T-helper 2 cell treated with Interferon-gamma antibody and Interleukin-4, amounts not matched to agents 5 μg/mL and 100 μg/mL, for 36 hours (primary cell): Measurements from ENCODE around the gene GH1.
"Not testable (repeated sequence)": the region's sequence is repeated elsewhere in the genome, so short reads cannot be mapped to it uniquely, and the experiment has no call there.

ENCODE experiments used
- DNase-seq: peaks from one replicate; pipeline ENCODE4 v3.0.0; 2021; ENCODE audit warnings: low spot score
- H3K27ac Mint-ChIP-seq: one replicate; pipeline ENCODE4 v1.8.0; 2021; ENCODE audit warnings: mild to moderate bottlenecking, mixed read lengths
- H3K27me3 Mint-ChIP-seq: one replicate; pipeline ENCODE4 v1.8.0; 2021; ENCODE audit warnings: low read depth, mixed read lengths
- H3K36me3 Mint-ChIP-seq: one replicate; pipeline ENCODE4 v1.8.0; 2021; ENCODE audit warnings: low read depth, mixed read lengths
- H3K4me1 Mint-ChIP-seq: one replicate; pipeline ENCODE4 v1.8.0; 2021; ENCODE audit warnings: low read depth, mixed read lengths
- H3K4me3 Mint-ChIP-seq: one replicate; pipeline ENCODE4 v1.8.0; 2022; ENCODE audit warnings: mild to moderate bottlenecking, moderate library complexity, mixed read lengths
- H3K9me3 Mint-ChIP-seq: one replicate; pipeline ENCODE4 v1.8.0; 2021; ENCODE audit warnings: mixed read lengths

Gene GH1

DNA sequence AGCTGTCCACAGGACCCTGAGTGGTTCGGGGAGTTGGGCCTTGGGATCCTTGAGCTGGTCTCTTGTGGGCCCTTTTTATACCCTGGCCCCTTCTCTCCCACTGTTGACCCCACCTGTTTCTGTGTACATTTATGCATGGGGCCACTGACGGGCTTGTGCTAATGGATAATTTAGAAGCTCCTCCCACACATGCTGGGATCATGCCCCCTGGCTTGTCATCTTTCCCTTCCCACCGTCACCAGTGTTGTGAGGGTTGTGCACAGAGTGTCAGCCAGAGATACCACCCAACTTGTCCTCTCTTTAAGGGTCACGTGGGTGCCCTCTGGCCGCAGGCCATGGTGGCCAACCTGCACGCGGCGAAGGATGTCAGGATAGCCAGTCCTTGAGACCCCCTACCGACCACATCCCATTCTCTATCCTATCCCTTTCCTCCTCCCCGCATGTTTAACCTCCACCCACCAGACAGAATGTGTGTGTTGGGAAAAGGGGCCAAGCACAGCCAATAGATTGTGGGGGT is at the start of gene GH1:
TSS of gene GH1 (minus strand) at position 51 of the 517 bp plus-strand sequence. CDS start 63 bp downstream, outside the sequence.
- H3K4me3 Mint-ChIP-seq, DNase-seq, H3K36me3 Mint-ChIP-seq, H3K4me1 Mint-ChIP-seq, H3K27me3 Mint-ChIP-seq, H3K9me3 Mint-ChIP-seq: not testable (repeated sequence)
- peak within 1 kb of the TSS; percentile 49 for H3K27ac Mint-ChIP-seq

DNA sequence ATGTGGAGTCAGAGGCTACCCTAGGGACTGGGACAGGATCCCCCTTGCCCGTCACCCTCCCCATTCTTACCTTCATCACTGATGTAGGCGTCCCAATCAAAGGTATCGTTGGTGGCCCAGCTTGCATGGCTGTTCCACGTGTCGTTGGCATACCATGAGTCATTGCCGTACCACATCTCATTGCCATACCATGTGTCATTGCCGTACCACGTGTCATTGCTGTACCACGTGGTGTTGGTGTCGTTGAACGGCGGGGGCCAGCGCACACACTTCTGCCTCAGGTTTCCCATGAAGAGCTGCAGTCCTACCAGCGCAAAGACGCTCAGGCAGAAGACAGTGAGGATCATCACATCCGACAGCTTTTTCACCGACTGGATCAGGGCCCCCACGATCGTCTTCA is 49.3 kb upstream of the GH1 start:
- H3K9me3 Mint-ChIP-seq: no peaks in the 10 kb centered on the region
- H3K4me1 Mint-ChIP-seq: peaks cover 4% of the 10 kb centered on the region
- DNase-seq: no peak
- H3K27ac Mint-ChIP-seq: no peak overlapping the region
- H3K36me3 Mint-ChIP-seq: no peaks in the 10 kb centered on the region
- no peaks in the 10 kb centered on the region for H3K27me3 Mint-ChIP-seq
- no peak overlapping the region for H3K4me3 Mint-ChIP-seq

DNA sequence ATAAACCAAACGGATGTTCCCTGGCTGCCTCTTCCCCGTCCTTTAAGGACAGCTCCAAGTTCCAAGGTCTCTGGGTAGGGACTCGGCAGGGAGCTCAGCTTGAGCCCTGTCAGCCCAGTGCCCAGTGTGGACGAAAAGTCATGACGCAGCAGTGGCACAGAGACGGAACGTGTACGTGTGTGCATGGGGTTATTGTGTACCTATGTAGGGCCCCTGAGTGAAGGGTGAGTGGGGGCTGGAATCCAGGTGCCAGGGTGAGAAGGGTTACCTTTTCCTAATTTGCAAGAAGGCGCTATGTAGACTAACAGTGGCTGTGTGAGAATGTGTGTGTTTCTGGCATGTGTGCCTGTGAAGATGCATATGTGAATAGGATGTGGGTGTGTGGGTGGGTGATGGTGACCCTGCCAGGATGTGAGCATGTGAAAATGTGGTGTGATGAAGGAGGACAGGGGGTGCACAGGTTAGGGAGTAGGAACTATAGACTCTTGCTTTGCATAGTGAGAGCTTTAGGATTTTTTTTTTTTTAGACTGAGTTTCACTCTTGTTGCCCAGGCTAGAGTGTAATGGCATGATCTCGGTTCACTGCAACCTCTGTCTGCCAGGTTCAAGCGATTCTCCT is 48.1 kb upstream of the GH1 start:
- DNase-seq: peak; percentile 55
- no peaks in the 10 kb centered on the region for H3K36me3 Mint-ChIP-seq
- no peak overlapping the region for H3K27ac Mint-ChIP-seq
- no peak overlapping the region for H3K4me3 Mint-ChIP-seq
- H3K4me1 Mint-ChIP-seq: peaks cover 4% of the 10 kb centered on the region
- no peaks in the 10 kb centered on the region for H3K27me3 Mint-ChIP-seq
- no peaks in the 10 kb centered on the region for H3K9me3 Mint-ChIP-seq

DNA sequence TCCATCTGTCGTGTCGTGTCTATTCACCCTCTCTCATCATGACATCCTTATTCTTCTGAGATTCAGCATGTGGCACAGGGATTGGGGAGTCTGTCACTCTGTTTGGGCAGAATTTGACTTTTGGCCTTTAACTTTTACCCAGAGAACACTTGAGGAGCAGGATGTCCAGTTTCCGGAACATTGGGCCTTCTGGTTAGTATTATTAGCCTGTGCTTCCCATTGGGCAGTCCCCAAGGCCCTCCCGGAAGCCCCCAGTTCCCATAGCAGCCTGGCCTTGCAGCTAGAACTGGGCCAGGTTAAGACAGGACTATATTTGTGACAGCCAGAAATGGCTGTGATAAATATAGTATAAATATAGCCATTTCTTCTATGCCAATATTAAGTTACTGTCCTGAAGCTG is 44.5 kb upstream of the GH1 start:
- no peak overlapping the region for H3K4me3 Mint-ChIP-seq
- H3K36me3 Mint-ChIP-seq: no peaks in the 10 kb centered on the region
- H3K9me3 Mint-ChIP-seq: no peaks in the 10 kb centered on the region
- H3K27ac Mint-ChIP-seq: no peak overlapping the region
- peaks cover 6% of the 10 kb centered on the region for H3K4me1 Mint-ChIP-seq
- DNase-seq: no peak
- H3K27me3 Mint-ChIP-seq: no peaks in the 10 kb centered on the region

DNA sequence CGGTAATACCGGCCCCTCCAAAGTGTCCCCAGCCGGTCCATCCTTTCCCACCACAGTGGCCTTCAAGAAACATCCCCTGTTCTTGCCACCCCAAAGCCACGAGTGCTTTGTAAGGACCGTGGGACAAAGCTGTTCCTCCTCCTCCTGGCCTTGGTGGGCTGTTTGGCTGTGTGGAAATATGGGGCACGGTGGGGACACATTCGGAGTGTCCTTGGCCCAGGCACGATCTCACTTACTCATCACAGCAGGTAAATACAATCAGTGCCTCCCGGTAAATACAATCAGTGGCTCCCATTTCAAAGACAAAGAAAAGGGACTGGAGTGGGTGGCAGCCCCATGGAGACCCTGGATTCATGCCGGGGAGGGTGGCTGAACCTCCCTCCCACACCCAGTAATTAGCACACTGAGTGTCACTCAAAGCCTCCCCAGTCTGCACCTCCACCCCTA is 43.7 kb upstream of the GH1 start:
- Mint-ChIP-seq H3K27me3 (no peaks in the 10 kb centered on the region), H3K36me3 (no peaks in the 10 kb centered on the region), H3K9me3 (no peaks in the 10 kb centered on the region), H3K4me3 (no peak overlapping the region), H3K27ac (no peak overlapping the region), H3K4me1 (peaks cover 6% of the 10 kb centered on the region)
- no peak for DNase-seq

DNA sequence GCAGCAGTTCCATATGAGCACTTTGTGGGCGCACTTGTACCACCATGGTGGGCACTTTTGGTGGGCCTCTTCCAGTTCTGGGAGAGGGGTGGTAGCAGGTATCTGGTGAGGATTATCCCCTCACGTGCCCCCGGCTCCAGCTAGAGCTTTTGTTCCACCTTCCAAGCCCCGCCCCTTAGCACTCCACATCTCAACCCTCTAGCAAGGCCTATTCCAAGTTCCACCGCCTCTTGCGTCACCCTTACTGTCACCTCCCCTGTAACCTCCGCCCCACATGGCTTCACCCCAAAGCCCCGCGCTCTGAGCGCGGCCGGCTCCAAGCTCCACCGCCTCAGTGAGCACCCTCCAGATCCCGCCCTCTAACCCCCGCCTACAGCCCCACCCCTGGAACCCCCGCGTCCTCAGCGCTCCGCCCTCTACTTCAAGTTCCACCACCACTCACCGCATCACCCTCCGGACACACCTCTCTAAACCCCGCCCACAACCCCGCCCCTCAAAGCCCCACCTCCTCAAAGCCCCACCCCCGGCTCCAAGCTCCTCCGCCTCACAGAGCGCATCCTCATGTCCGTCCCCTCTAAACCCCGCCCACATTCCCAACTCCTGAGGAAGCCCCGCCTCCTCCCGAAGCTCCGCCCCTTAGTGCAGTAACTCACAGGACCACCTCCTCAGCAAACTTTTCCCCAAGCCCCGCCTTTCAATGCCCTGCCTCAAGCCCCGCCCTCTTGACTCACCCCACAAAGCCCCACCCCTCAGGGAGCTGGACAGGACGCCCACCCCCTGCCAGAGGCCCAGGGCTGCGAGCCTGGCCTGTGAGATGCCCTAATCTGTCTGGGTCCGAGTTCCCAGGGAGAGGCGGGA is 42.9 kb upstream of the GH1 start:
- Mint-ChIP-seq H3K9me3 (no peaks in the 10 kb centered on the region), H3K4me1 (peaks cover 3% of the 10 kb centered on the region), H3K36me3 (no peaks in the 10 kb centered on the region), H3K27me3 (no peaks in the 10 kb centered on the region), H3K27ac (peak overlapping the region; percentile 41), H3K4me3 (peak overlapping the region; percentile 56)
- DNase-seq: peak; percentile 40

DNA sequence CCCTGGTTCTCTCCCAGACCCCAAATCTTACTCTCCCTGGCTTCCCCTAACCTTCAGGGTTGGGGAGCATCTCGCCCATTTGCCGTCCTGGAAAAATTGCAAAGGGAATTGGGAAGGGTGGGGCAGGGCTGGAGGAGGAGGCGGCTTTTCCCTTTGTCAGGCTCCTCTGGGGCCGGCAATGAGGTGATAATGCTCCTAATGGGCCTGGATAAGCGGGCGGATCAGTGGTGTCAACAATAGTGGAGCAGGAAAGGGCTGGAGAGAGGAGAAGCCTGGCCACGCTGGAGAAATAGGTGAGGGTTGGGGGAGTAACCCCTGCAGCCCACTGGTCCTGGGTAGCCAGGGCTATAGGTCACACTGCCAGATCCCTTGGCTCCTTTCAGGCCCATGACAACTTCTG is 41.8 kb upstream of the GH1 start:
- no peak overlapping the region for H3K27ac Mint-ChIP-seq
- H3K4me1 Mint-ChIP-seq: peaks cover 3% of the 10 kb centered on the region
- no peaks in the 10 kb centered on the region for H3K9me3 Mint-ChIP-seq
- H3K4me3 Mint-ChIP-seq: no peak overlapping the region
- no peak for DNase-seq
- no peaks in the 10 kb centered on the region for H3K36me3 Mint-ChIP-seq
- H3K27me3 Mint-ChIP-seq: no peaks in the 10 kb centered on the region

DNA sequence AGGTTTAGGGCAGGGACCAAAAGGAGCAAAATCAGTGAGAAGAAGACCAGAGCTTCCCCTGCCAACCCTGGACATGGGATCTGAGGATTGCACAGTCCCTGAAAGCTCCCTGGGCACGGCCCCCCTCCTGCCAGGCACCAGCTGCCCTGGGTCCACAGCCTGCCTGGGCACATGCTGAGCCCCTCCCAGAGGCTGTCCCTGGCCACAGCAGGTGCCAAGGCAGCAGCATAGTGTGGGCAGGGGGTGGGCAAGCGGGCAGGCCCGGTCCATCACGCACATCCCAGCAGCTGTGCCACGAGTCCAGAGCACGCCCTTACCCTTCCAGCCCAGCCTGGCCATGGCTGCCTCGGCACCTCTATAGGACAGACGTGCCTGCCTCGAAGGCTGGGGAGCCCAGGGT is 41.4 kb upstream of the GH1 start:
- no peak for DNase-seq
- Mint-ChIP-seq H3K4me1 (peaks cover 3% of the 10 kb centered on the region), H3K27ac (no peak overlapping the region), H3K36me3 (no peaks in the 10 kb centered on the region), H3K4me3 (no peak overlapping the region), H3K9me3 (no peaks in the 10 kb centered on the region), H3K27me3 (no peaks in the 10 kb centered on the region)

DNA sequence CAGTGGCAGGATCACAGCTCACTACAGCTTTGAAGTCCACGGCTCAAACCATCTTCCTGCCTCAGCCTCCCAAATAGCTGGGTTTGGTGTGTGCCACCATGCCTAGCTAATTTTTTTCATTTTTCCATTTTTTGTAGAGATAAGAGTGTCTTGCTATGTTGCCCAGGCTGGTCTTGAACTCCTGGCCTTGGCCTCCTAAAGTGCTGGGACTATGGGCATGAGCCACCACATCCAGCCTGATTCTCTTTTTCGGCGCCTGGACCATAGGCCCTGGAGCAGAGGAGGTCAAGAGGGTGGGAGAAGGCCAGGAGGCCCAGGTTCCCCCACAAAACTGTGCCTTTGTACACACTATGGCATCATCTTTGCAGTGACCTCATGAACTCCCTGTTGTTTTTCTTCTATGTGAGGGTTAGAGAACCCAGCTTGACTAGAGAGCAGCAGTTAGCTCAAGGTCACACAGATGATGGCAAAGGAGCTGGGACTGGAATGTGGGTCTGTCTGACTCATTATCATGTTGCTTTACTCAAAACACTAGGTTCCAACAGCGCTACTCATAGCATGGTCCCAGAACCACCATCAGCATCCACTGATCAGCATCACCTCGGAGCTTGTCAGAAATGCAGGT is 37.8 kb upstream of the GH1 start:
- H3K27ac Mint-ChIP-seq: no peak overlapping the region
- H3K4me3 Mint-ChIP-seq: no peak overlapping the region
- H3K4me1 Mint-ChIP-seq: peaks cover 12% of the 10 kb centered on the region
- H3K36me3 Mint-ChIP-seq: no peaks in the 10 kb centered on the region
- H3K9me3 Mint-ChIP-seq: no peaks in the 10 kb centered on the region
- no peak for DNase-seq
- H3K27me3 Mint-ChIP-seq: no peaks in the 10 kb centered on the region

DNA sequence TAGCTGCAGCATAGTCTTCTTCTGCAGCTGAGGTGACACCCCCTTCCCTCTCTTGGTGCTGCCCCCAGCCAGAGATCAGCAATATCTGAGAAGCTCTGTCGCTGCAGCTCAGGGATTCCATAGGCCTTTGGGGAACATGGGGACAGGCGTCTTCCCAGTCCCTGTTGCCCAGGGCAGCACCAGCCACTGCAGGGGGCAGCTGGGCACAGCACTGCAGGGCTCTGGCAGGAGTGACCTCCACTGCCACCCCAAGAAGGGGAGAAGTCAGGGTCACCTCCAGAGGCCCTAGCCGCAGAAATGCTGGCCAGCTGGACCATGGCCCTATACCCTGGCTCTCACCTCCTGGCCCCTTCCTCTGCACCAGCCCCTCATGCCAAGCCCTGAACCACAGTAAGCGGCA is 37.2 kb upstream of the GH1 start:
- H3K27ac Mint-ChIP-seq: no peak overlapping the region
- H3K36me3 Mint-ChIP-seq: no peaks in the 10 kb centered on the region
- H3K9me3 Mint-ChIP-seq: no peaks in the 10 kb centered on the region
- no peaks in the 10 kb centered on the region for H3K27me3 Mint-ChIP-seq
- no peak overlapping the region for H3K4me3 Mint-ChIP-seq
- DNase-seq: no peak
- H3K4me1 Mint-ChIP-seq: peaks cover 11% of the 10 kb centered on the region

DNA sequence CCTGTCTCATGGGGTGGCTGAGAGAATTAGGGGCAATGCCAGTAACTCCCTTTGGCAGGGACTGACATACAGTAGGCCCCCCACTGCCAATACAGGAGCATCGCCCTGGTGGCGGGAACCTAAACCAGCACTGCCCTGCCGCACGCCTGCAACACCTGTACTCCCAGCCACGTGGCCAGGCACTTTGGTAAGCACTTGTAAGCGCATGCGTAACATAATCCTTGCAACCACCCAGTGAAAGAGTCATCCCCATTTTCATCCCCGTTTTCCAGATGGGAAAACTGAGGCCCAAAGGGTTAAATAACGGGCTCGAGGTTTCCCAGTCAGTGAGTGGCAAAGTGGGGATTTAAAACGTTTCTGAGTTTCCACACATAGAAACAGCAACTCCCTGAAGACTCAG is 36.6 kb upstream of the GH1 start:
- no peak for DNase-seq
- no peak overlapping the region for H3K27ac Mint-ChIP-seq
- H3K27me3 Mint-ChIP-seq: no peaks in the 10 kb centered on the region
- H3K4me3 Mint-ChIP-seq: no peak overlapping the region
- H3K4me1 Mint-ChIP-seq: peaks cover 11% of the 10 kb centered on the region
- H3K9me3 Mint-ChIP-seq: no peaks in the 10 kb centered on the region
- no peaks in the 10 kb centered on the region for H3K36me3 Mint-ChIP-seq

DNA sequence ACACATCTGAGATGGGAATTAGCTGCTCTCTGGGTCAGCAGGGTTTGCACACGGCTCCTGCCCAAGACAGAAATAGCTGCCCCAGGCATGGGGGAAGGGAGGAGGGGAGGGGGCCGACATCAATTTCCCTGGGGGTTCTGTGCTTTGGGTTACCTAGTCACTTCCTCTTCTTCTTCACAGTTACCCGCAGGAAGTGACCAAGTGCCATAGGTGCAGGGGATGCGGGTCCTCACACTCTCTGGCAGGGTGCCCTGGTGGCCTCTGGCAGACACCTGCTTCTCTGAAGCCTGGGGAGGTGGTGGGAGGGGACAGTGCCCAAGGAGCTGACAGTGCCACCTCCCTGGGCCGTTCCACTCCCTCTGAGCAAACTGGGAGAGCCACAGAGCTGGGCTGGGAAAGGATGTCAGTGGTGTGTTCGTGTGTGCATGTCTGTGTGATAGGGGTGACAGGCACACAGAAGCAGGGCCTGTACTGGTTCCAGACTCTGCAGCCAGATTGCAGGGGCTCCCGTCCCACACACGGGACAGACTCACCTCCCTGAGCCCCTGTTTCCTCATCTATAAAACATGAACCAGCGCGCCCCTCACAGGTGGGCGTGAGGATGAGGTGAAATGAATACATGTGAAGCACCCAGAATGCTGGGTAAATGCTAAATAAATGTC is 35.9 kb upstream of the GH1 start:
- peak overlapping the region; percentile 81 for H3K27ac Mint-ChIP-seq
- no peaks in the 10 kb centered on the region for H3K27me3 Mint-ChIP-seq
- peak overlapping the region; percentile 39 for H3K4me3 Mint-ChIP-seq
- peaks cover 11% of the 10 kb centered on the region for H3K4me1 Mint-ChIP-seq
- no peaks in the 10 kb centered on the region for H3K36me3 Mint-ChIP-seq
- no peaks in the 10 kb centered on the region for H3K9me3 Mint-ChIP-seq
- peak; percentile 28 for DNase-seq

DNA sequence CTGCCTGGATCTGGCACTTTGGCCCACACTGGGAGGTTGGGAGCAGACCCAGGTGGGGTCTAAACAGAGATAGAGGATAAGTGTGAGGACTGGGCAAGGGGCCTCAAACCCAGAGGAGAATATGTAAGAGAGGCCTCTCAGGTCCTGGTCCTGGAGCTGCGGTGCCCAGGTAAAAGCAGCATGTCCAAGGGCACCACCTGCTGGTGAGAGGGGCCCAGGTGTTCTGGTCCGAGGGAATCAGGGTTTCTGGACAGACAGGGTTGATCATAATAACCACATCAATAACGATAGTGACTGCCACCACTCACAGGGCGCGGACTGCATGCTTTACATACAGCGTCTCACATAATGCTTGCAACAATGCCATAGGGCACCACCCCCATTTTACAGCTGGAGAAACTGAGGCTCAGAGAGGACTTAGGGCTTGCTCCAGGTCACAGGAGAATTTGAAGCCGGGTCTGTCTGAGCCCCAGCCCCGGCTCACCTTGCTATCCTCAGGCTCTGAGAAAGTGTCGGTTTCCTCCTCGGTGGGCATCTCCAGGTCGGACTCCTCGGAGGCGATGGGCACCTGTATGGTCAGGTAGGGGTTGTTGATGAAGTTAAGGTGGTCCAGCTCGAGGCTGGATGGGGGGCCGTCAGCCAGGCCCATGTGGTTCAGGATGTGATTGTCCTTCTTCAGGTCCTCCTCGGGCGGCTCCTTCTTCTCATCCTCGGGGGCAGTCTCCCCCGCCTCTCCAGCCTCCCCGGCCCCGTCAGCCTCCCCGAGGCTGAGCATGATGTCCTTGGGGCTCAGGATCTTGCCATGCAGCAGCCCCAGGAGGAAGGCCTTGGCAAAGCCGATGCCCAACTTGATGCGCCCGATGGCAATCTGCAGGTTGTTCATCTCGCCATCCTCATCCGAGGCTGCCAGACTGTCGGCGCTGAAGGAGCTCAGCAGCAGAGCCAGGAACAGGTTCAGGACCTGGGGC is 32.6 kb upstream of the GH1 start:
- Mint-ChIP-seq H3K27me3 (no peaks in the 10 kb centered on the region), H3K4me3 (no peak overlapping the region), H3K27ac (no peak overlapping the region), H3K4me1 (peaks cover 17% of the 10 kb centered on the region), H3K9me3 (no peaks in the 10 kb centered on the region), H3K36me3 (no peaks in the 10 kb centered on the region)
- DNase-seq: no peak
